Hepatocyte (in vitro differentiated cells): Measurements from ENCODE around the gene CTNNA1. TPM values are rescaled to one million over a fixed set of nuclear protein-coding genes. Genes with fewer than 3 reads are reported as not detected.

Source experiments
- DNase-seq: peaks from one replicate; pipeline ENCODE4 v3.0.0-alpha.2; 2016; ENCODE audit warnings: low spot score
- H2AFZ ChIP-seq: fragments of 200-600 bp; sonication (generic); 2 replicates; pipeline ENCODE4 v1.6.0; 2016; ENCODE audit warnings: antibody characterized with exemption, mild to moderate bottlenecking
- H3K27ac ChIP-seq: fragments of 200-600 bp; sonication (generic); 2 replicates; pipeline ENCODE4 v1.5.1; 2016; ENCODE audit warnings: mild to moderate bottlenecking
- H3K27me3 ChIP-seq: fragments of 200-600 bp; sonication (generic); 2 replicates; pipeline ENCODE4 v1.6.1; 2016
- H3K36me3 ChIP-seq: fragments of 200-600 bp; sonication (generic); replicated peaks from 2 replicates; pipeline ENCODE4 v1.5.1; 2016; ENCODE audit warnings: low read depth; ENCODE audit not compliant: insufficient read depth
- H3K4me1 ChIP-seq: fragments of 200-600 bp; sonication (generic); 2 replicates; pipeline ENCODE4 v1.5.1; 2016; ENCODE audit warnings: mild to moderate bottlenecking, moderate library complexity; ENCODE audit not compliant: insufficient read depth
- H3K4me2 ChIP-seq: fragments of 200-600 bp; sonication (generic); 2 replicates; pipeline ENCODE4 v1.6.0; 2016
- H3K4me3 ChIP-seq: fragments of 200-600 bp; sonication (generic); 2 replicates; pipeline ENCODE4 v1.5.1; 2016; ENCODE audit warnings: mild to moderate bottlenecking
- H3K79me2 ChIP-seq: fragments of 200-600 bp; sonication (generic); 2 replicates; pipeline ENCODE4 v1.6.0; 2017; ENCODE audit warnings: mild to moderate bottlenecking
- H3K9me2 ChIP-seq: fragments of 200-600 bp; sonication (generic); replicated peaks from 2 replicates; pipeline ENCODE4 v1.6.0; 2017; ENCODE audit warnings: mild to moderate bottlenecking; ENCODE audit not compliant: insufficient read depth
- H3K9me3 ChIP-seq: fragments of 200-600 bp; sonication (generic); 2 replicates; pipeline ENCODE4 v1.5.1; 2016; ENCODE audit warnings: low read depth, mild to moderate bottlenecking
- H4K20me1 ChIP-seq: fragments of 200-600 bp; sonication (generic); 2 replicates; pipeline ENCODE4 v1.6.0; 2016; ENCODE audit warnings: mild to moderate bottlenecking; ENCODE audit not compliant: insufficient read depth, poor library complexity, severe bottlenecking
- EZH2 ChIP-seq: fragments of 200-600 bp; sonication (generic); IDR thresholded peaks from 2 replicates; pipeline ENCODE4 v1.6.1; 2016; ENCODE audit warnings: antibody characterized with exemption, mild to moderate bottlenecking, borderline replicate concordance
- EZH2phosphoT487 ChIP-seq: fragments of 200-600 bp; sonication (generic); IDR thresholded peaks from one replicate; pipeline ENCODE4 v1.6.1; 2018; ENCODE audit warnings: antibody characterized with exemption, mild to moderate bottlenecking, low read depth, moderate library complexity; ENCODE audit not compliant: unreplicated experiment, severe bottlenecking
- WGBS: methylation state at CpG from one replicate; pipeline ENCODE4 v1.1.6; 2016; ENCODE audit warnings: low lambda C conversion rate; ENCODE audit errors: missing lambda C conversion rate; 5-methylcytosine and 5-hydroxymethylcytosine counted together
- polyA plus RNA-seq: library from polyadenylated mRNA; unstranded; fragments of >200 nt; fragmentation: Nextera tagmentation; extraction: Ambion mirVana; gene quantifications from 2 replicates; pipeline ENCODE4 v1.2.1, GENCODE V29; 2016
- total RNA-seq: library from RNA; depleted of rRNA; stranded (reverse); fragments of >200 nt; gene quantifications from 2 replicates; pipeline ENCODE4 v1.2.3, GENCODE V29; 2014
- TF ChIP-seq, protein P1 (sequence below): fragments of 200-600 bp; sonication (generic); IDR thresholded peaks from 2 replicates; pipeline ENCODE4 v1.5.1; 2016; ENCODE audit warnings: antibody characterized with exemption, mild to moderate bottlenecking; ENCODE audit not compliant: poor library complexity

Gene CTNNA1
- total and polyA plus RNA-seq, 2 experiments from 2014 or later, result 152 to 349 TPM

DNA sequence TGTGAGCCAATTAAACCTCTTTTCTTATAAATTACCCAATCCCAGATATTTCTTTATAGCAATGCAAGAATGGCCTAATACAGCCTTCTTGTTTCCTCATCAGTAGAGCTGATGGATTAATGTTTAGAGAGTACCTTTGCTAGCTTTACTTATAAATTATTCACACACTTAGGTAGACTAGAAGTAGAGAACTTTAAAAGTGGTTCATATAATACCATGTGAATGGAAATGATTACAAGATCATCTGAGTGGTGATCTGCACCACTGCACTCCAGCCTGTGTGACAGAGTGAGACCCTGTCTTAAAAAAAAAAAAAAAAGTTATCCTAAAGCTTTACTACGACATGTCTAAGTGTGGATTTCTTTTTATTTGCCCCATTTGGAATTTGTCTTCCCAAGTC, 145.1 kb downstream of the CTNNA1 start:
- WGBS, result 92% methylated on average over 1 of the region's 1 CpG
- no peak overlapping the region for H3K4me3 ChIP-seq

DNA sequence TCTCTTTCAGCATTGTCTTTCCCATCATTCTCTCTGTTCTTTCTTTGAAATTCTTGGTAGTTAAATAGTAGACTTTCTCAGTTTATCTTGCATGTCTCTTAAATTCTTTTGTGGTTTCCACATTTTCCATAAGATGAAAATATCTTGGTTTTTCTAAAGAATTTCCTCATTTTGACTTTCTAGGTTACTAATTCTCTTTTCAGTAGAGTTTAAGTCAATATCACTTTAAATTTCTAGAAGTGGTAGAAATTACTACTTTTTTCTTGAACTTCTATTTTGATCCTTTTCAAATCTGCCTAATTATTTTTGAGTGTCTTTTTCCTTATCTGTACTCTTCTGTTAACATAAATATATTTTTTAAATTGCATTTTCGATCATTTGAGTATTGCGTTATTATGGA, 145.5 kb downstream of the CTNNA1 start:
- TF ChIP-seq EZH2phosphoT487, result no peak
- TF ChIP-seq, protein P1, sequence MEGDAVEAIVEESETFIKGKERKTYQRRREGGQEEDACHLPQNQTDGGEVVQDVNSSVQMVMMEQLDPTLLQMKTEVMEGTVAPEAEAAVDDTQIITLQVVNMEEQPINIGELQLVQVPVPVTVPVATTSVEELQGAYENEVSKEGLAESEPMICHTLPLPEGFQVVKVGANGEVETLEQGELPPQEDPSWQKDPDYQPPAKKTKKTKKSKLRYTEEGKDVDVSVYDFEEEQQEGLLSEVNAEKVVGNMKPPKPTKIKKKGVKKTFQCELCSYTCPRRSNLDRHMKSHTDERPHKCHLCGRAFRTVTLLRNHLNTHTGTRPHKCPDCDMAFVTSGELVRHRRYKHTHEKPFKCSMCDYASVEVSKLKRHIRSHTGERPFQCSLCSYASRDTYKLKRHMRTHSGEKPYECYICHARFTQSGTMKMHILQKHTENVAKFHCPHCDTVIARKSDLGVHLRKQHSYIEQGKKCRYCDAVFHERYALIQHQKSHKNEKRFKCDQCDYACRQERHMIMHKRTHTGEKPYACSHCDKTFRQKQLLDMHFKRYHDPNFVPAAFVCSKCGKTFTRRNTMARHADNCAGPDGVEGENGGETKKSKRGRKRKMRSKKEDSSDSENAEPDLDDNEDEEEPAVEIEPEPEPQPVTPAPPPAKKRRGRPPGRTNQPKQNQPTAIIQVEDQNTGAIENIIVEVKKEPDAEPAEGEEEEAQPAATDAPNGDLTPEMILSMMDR, result no peak
- no peak for TF ChIP-seq EZH2
- peaks cover 40% of the 10 kb centered on the region for H3K79me2 ChIP-seq
- H3K9me3 ChIP-seq, result no peaks in the 10 kb centered on the region
- DNase-seq, result no peak
- H3K27me3 ChIP-seq, result no peaks in the 10 kb centered on the region
- no peaks in the 10 kb centered on the region for H3K9me2 ChIP-seq
- no peaks in the 10 kb centered on the region for H3K4me1 ChIP-seq
- 93% methylated on average over 2 of the region's 2 CpGs for WGBS
- peaks cover 4% of the 10 kb centered on the region for H3K36me3 ChIP-seq
- no peak overlapping the region for H2AFZ ChIP-seq
- no peak overlapping the region for H3K27ac ChIP-seq
- no peak overlapping the region for H3K4me3 ChIP-seq
- H3K4me2 ChIP-seq, result no peak overlapping the region
- H4K20me1 ChIP-seq, result peaks cover 7% of the 10 kb centered on the region

More for the DNA sequence above, 145.1 kb downstream of the CTNNA1 start:
- no peak for DNase-seq
- Histone ChIP-seq H2AFZ (no peak overlapping the region), H3K9me3 (no peaks in the 10 kb centered on the region), H3K27ac (no peak overlapping the region), H3K9me2 (no peaks in the 10 kb centered on the region), H3K27me3 (no peaks in the 10 kb centered on the region), H4K20me1 (peaks cover 7% of the 10 kb centered on the region), H3K79me2 (peaks cover 43% of the 10 kb centered on the region), H3K36me3 (peaks cover 4% of the 10 kb centered on the region), H3K4me2 (no peak overlapping the region), H3K4me1 (no peaks in the 10 kb centered on the region)
- TF ChIP-seq EZH2phosphoT487, result no peak
- no peak for TF ChIP-seq EZH2
- TF ChIP-seq, protein P1, result no peak

DNA sequence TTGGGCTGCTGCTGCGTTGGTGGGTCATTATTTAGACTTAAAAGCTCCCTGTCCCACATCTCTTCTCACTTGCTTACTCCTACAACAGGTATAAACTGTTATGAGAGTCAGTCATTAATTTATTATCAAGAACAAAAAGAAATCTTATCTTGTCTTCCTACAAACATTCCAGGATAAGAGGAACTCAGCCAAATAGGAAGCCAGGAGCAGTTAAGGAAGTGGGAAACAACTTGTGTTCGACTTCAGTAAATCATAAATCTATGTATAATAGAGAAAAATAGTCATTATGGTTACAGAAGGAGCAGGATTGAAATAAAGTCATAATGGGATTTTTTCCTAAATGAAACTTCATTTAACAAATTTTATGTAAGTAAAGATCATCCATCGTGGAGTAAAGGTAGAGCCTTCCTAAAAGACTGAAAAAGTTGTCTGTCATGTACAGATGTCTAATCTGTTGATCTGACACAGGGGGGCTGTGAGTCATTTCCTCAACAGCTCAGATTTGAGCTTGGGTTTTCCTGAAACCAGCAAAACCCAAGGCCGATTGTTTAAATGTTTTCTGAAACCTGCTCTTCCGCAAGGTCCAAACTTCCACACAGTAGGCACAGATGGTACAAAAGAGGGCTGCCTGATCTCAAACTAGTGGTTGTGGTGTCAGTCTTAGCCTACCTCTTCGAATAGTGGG, 147.2 kb downstream of the CTNNA1 start:
- no peaks in the 10 kb centered on the region for H3K4me1 ChIP-seq
- 83% methylated on average over 6 of the region's 6 CpGs for WGBS
- H3K36me3 ChIP-seq, result no peaks in the 10 kb centered on the region

More for the DNA sequence above, 147.2 kb downstream of the CTNNA1 start:
- H3K4me2 ChIP-seq, result no peak overlapping the region
- peaks cover 37% of the 10 kb centered on the region for H3K79me2 ChIP-seq
- H2AFZ ChIP-seq, result no peak overlapping the region
- H3K4me3 ChIP-seq, result no peak overlapping the region
- peaks cover 2% of the 10 kb centered on the region for H4K20me1 ChIP-seq
- H3K9me3 ChIP-seq, result no peaks in the 10 kb centered on the region
- no peak overlapping the region for H3K27ac ChIP-seq
- DNase-seq, result no peak
- H3K27me3 ChIP-seq, result no peaks in the 10 kb centered on the region
- H3K9me2 ChIP-seq, result no peaks in the 10 kb centered on the region
- no peak for TF ChIP-seq EZH2
- TF ChIP-seq, protein P1, result no peak
- no peak for TF ChIP-seq EZH2phosphoT487
